GM18511 (cell line): ENCODE results near the gene DRC1.

Experiments used
- ATAC-seq: cut with Tn5 transposase; IDR thresholded peaks from one replicate; pipeline ENCODE4 v1.9.1; 2021; ENCODE audit warnings: mild to moderate bottlenecking, moderate library complexity; ENCODE audit not compliant: unreplicated experiment

DRC1 gene

GRCh38 chr2:26442707-26443106 is 41.0 kb downstream of the DRC1 start:
- no peak for ATAC-seq

- no peak for ATAC-seq
Measured at GRCh38 chr2:26444236-26444635, 42.5 kb downstream of the DRC1 start.

- ATAC-seq, result no peak
Measured at GRCh38 chr2:26448651-26449050, 46.9 kb downstream of the DRC1 start.

GRCh38 chr2:26449278-26450030 is 47.7 kb downstream of the DRC1 start:
- ATAC-seq, result no peak

GRCh38 chr2:26450031-26450635 is 48.4 kb downstream of the DRC1 start:
- no peak for ATAC-seq

- ATAC-seq, result no peak
Measured at GRCh38 chr2:26451700-26452099, 50.0 kb downstream of the DRC1 start.

- ATAC-seq, result no peak
Measured at GRCh38 chr2:26453421-26454329, 52.0 kb downstream of the DRC1 start.

- ATAC-seq, result no peak
Measured at GRCh38 chr2:26454561-26455001, 52.9 kb downstream of the DRC1 start.

- no peak for ATAC-seq
Measured at GRCh38 chr2:26455037-26455669, 53.4 kb downstream of the DRC1 start.

- ATAC-seq, result no peak
Measured at GRCh38 chr2:26455670-26456439, 54.1 kb downstream of the DRC1 start.

- no peak for ATAC-seq
Measured at GRCh38 chr2:26456440-26457250, 54.9 kb downstream of the DRC1 start.

GRCh38 chr2:26457251-26457666 is 55.5 kb downstream of the DRC1 start:
- no peak for ATAC-seq

- ATAC-seq, result no peak
Measured at GRCh38 chr2:26457695-26458364, 56.1 kb downstream of the DRC1 start.

- ATAC-seq, result no peak
Measured at GRCh38 chr2:26458365-26459042, 56.8 kb downstream of the DRC1 start.

GRCh38 chr2:26459991-26460612 is 58.4 kb downstream of the DRC1 start:
- no peak for ATAC-seq

GRCh38 chr2:26460613-26461031 is 58.9 kb downstream of the DRC1 start:
- ATAC-seq, result no peak

- no peak for ATAC-seq
Measured at GRCh38 chr2:26461601-26462023, 59.9 kb downstream of the DRC1 start.

GRCh38 chr2:26462100-26462499 is 60.4 kb downstream of the DRC1 start:
- no peak for ATAC-seq
